Measurements from ENCODE around the gene ALDOC. TPM values are rescaled to one million over a fixed set of nuclear protein-coding genes. Genes with fewer than 3 reads are reported as not detected.
A peak's percentile ranks its signal among the peaks of the same experiment; 100 is the strongest.

Gene ALDOC
- total and polyA plus RNA-seq, 10 of the 15 experiments (the other 5 are each of a cell fraction or from before 2014, with no cell fraction given), result 16.0 to 268 (median 78.2) TPM

DNA sequence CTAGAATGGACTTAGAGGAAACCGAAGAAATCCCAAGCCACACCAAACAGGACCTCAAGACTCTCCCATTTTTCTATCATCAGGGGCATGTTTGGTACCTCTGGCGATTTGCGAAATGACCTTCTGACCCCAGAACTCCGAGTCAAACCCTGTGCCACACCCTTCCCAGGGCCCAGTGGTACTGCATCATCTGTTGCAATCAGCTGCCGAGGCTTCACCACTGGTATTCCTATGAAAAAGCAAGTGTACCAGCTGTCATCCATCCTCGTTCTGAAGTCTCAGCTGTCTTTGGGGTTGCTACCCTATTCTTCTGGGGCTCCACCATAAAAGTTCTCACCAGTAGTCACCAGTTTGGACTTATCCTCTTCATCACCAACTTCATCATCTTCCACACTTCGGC, 39.6 kb upstream of the ALDOC start (continued):
- TF ChIP-seq NFYA (IDR thresholded peaks at IDR 0.05; ENCODE audit: borderline replicate concordance, low read depth, low read length) (no peak), POLR2AphosphoS5 (IDR thresholded peaks at IDR 0.05; ENCODE audit: low read length) (no peak)
- TF ChIP-seq, protein P1, sequence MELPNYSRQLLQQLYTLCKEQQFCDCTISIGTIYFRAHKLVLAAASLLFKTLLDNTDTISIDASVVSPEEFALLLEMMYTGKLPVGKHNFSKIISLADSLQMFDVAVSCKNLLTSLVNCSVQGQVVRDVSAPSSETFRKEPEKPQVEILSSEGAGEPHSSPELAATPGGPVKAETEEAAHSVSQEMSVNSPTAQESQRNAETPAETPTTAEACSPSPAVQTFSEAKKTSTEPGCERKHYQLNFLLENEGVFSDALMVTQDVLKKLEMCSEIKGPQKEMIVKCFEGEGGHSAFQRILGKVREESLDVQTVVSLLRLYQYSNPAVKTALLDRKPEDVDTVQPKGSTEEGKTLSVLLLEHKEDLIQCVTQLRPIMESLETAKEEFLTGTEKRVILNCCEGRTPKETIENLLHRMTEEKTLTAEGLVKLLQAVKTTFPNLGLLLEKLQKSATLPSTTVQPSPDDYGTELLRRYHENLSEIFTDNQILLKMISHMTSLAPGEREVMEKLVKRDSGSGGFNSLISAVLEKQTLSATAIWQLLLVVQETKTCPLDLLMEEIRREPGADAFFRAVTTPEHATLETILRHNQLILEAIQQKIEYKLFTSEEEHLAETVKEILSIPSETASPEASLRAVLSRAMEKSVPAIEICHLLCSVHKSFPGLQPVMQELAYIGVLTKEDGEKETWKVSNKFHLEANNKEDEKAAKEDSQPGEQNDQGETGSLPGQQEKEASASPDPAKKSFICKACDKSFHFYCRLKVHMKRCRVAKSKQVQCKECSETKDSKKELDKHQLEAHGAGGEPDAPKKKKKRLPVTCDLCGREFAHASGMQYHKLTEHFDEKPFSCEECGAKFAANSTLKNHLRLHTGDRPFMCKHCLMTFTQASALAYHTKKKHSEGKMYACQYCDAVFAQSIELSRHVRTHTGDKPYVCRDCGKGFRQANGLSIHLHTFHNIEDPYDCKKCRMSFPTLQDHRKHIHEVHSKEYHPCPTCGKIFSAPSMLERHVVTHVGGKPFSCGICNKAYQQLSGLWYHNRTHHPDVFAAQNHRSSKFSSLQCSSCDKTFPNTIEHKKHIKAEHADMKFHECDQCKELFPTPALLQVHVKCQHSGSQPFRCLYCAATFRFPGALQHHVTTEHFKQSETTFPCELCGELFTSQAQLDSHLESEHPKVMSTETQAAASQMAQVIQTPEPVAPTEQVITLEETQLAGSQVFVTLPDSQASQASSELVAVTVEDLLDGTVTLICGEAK (IDR thresholded peaks at IDR 0.05; ENCODE audit: borderline replicate concordance), result no peak

DNA sequence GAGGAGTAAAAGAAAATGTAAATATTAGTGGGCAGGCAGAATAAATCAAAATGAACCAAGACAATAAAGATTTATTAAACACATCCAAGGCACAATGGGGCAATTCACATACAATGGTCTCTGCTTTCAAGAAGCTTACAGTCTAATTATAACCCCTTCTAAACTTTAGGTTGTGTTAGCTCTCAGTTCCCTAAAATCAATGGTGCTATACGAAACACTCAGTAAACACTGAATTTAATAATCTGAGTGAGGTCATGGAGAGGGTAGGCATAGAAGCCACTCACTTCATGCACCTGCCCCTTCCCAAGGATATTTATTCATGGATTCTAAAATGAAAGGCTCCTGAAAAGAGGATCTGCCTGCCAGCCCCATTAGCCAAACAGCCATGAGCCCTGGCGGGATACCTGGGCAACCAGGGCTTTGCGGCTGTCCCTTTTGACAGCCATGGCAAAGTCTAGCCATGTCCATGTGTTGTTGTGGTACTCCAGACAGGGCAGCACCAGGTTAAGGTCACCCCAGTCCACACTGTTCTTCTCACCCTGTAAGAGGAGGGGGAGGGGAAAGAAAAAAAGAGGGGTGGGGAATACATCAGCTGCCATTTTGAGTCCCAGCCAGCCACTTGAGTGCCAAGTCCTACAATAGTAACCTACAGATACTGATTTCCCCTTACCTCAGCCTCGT, 38.7 kb upstream of the ALDOC start:
- H3K9me3 ChIP-seq (replicated peaks; ENCODE audit: control insufficient read depth, insufficient read depth, low read length), result no peaks in the 10 kb centered on the region
- FAIRE-seq (no peak), ATAC-seq (peak; percentile 48), DNase-seq (ENCODE audit: low read depth, low spot score) (no peak)
- H2AFZ ChIP-seq (ENCODE audit: control insufficient read depth, low read depth, low read length), result no peak overlapping the region
- no peak overlapping the region for H3K4me2 ChIP-seq (ENCODE audit: control insufficient read depth, insufficient read depth)
- H3K4me3 ChIP-seq, result no peak overlapping the region
- ChIA-PET CTCF (interaction anchor here (0.6 to 8.2 kb wide), 5 partner anchors 13 to 178 kb away, joined by 3 to 88 read pairs (median 3); partner anchors contain the start of gene ALDOC), POLR2A (interaction anchor here (0.9 kb wide), 1 partner anchor 66 kb away, joined by 3 read pairs; no protein-coding TSS in a partner anchor), SMC1A (ENCODE audit: uncharacterized antibody, unreplicated experiment) (interaction anchor here (1.3 kb wide), 1 partner anchor 120 kb away, joined by 3 read pairs; no protein-coding TSS in a partner anchor), RAD21 (ENCODE audit: unreplicated experiment) (no interaction called here)
- in situ Hi-C loops (cut with MboI) (no loop called here), intact Hi-C loops (cut with micrococcal nuclease; ENCODE audit: unreplicated experiment) (loop anchor here (5.0 kb wide), 1 partner anchor 123 kb away; no protein-coding TSS in a partner anchor)
- H3K36me3 ChIP-seq (ENCODE audit: control insufficient read depth in 2 of 2, insufficient read depth in 2 of 2, low read length in 1 of 2), result peaks cover 42 to 61% of the 10 kb centered on the region in 2 experiments
- H3K4me1 ChIP-seq (ENCODE audit: control insufficient read depth, insufficient read depth, low read length), result no peaks in the 10 kb centered on the region; the same call in none of the 2 replicates
- H4K20me1 ChIP-seq (ENCODE audit: control insufficient read depth, insufficient read depth), result no peaks in the 10 kb centered on the region
- BruUV-seq (replicated peaks), result no TSS peak
- H3K9ac ChIP-seq (ENCODE audit: control insufficient read depth, insufficient read depth, low read length), result no peak overlapping the region
- H3K27me3 ChIP-seq (replicated peaks in 1 of 2; ENCODE audit: control insufficient read depth in 2 of 2, insufficient read depth in 2 of 2, low read length in 1 of 2), result no peaks in the 10 kb centered on the region
- H3K79me2 ChIP-seq (ENCODE audit: control insufficient read depth, insufficient read depth, low read length), result no peaks in the 10 kb centered on the region
- H3K27ac ChIP-seq (ENCODE audit: control insufficient read depth, insufficient read depth), result no peak overlapping the region
- whole genome bisulfite sequencing (ENCODE audit: insufficient coverage, insufficient replicate concordance, low lambda C conversion rate, missing lambda C conversion rate), result 82% methylated on average over 4 of the region's 4 CpGs
- TF ChIP-seq EGR1 (IDR thresholded peaks at IDR 0.05; ENCODE audit: borderline replicate concordance in 1 of 2, low read depth in 2 of 2, low read length in 2 of 2) (no peak), HDAC6 (IDR thresholded peaks at IDR 0.05; ENCODE audit: unreplicated experiment) (no peak), NFIC (IDR thresholded peaks at IDR 0.05; ENCODE audit: low read depth, low read length) (no peak), RUNX3 (IDR thresholded peaks at IDR 0.05; ENCODE audit: low read length) (no peak)
- TF ChIP-seq, protein P2, sequence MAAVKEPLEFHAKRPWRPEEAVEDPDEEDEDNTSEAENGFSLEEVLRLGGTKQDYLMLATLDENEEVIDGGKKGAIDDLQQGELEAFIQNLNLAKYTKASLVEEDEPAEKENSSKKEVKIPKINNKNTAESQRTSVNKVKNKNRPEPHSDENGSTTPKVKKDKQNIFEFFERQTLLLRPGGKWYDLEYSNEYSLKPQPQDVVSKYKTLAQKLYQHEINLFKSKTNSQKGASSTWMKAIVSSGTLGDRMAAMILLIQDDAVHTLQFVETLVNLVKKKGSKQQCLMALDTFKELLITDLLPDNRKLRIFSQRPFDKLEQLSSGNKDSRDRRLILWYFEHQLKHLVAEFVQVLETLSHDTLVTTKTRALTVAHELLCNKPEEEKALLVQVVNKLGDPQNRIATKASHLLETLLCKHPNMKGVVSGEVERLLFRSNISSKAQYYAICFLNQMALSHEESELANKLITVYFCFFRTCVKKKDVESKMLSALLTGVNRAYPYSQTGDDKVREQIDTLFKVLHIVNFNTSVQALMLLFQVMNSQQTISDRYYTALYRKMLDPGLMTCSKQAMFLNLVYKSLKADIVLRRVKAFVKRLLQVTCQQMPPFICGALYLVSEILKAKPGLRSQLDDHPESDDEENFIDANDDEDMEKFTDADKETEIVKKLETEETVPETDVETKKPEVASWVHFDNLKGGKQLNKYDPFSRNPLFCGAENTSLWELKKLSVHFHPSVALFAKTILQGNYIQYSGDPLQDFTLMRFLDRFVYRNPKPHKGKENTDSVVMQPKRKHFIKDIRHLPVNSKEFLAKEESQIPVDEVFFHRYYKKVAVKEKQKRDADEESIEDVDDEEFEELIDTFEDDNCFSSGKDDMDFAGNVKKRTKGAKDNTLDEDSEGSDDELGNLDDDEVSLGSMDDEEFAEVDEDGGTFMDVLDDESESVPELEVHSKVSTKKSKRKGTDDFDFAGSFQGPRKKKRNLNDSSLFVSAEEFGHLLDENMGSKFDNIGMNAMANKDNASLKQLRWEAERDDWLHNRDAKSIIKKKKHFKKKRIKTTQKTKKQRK (IDR thresholded peaks at IDR 0.05; ENCODE audit: low read depth, low read length), result no peak
- TF ChIP-seq, protein P3, sequence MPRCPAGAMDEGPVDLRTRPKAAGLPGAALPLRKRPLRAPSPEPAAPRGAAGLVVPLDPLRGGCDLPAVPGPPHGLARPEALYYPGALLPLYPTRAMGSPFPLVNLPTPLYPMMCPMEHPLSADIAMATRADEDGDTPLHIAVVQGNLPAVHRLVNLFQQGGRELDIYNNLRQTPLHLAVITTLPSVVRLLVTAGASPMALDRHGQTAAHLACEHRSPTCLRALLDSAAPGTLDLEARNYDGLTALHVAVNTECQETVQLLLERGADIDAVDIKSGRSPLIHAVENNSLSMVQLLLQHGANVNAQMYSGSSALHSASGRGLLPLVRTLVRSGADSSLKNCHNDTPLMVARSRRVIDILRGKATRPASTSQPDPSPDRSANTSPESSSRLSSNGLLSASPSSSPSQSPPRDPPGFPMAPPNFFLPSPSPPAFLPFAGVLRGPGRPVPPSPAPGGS (IDR thresholded peaks at IDR 0.05; ENCODE audit: borderline replicate concordance, insufficient read depth, low read depth, low read length, poor library complexity, severe bottlenecking), result no peak
